Mucosa of gallbladder (tissue), 1 donor: ENCODE measurements around the gene ZNF804B. TPM values are rescaled to one million over a fixed set of nuclear protein-coding genes. Genes with fewer than 3 reads are reported as not detected.
"Not testable (repeated sequence)": the region's sequence is repeated elsewhere in the genome, so short reads cannot be mapped to it uniquely, and the experiment has no call there.

Experiments used
- DNase-seq: peaks from one replicate; pipeline ENCODE4 v3.0.0-alpha.2; 2020; ENCODE audit warnings: low spot score
- total RNA-seq: library from RNA; stranded (reverse); gene quantifications from one replicate; pipeline ENCODE4 v1.2.1, GENCODE V29; 2021
- donor health status: DM: no; HTN: no; CAD: no.

The ZNF804B gene
- total RNA-seq, 1 donor from 2014 or later: not detected

DNA sequence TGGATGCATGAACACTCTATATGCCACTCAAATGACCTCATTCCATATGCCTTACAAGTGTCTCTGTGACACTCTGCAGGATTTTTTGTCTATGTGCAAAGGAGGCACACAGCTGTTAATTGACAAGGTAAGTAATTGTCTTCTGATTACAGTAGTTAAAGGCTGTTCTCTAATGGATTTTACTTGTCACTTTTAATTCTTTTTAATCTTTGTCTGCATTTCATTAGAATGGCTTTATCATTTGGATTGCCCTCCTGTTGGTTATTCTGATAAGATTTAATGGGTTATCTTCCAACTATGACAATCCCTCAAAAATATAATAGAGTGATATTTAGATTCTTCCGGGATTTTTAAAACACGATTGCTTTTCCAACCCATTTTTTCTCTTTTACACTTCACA, 326.1 kb downstream of the ZNF804B start:
- no peak for DNase-seq

GRCh38 chr7:89091550-89091949, 332.1 kb downstream of the ZNF804B start:
- no peak for DNase-seq

GRCh38 chr7:89094269-89094668, 334.8 kb downstream of the ZNF804B start:
- no peak for DNase-seq

GRCh38 chr7:89103564-89103963, 344.1 kb downstream of the ZNF804B start:
- no peak for DNase-seq

GRCh38 chr7:89104748-89105685, 345.5 kb downstream of the ZNF804B start:
- DNase-seq: no peak

DNA sequence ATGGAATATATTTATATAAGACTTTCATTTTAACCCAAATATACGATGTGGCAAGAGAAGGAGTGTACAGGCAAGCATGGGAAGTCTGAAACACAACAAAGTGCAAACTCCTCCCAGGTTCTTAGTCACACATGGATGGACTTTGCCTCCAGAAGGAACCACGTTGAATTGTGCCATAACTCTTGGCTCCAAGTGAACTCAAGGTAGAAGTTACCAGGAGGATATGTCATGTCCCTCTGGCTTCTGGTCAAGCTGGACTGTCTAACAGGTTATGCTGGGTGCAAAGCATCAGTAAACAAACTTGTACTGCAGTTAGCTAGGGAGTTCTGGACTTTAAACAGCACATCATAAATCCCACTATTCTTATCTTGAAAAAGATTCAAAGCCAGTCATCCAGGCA, 364.4 kb downstream of the ZNF804B start:
- DNase-seq: no peak

DNA sequence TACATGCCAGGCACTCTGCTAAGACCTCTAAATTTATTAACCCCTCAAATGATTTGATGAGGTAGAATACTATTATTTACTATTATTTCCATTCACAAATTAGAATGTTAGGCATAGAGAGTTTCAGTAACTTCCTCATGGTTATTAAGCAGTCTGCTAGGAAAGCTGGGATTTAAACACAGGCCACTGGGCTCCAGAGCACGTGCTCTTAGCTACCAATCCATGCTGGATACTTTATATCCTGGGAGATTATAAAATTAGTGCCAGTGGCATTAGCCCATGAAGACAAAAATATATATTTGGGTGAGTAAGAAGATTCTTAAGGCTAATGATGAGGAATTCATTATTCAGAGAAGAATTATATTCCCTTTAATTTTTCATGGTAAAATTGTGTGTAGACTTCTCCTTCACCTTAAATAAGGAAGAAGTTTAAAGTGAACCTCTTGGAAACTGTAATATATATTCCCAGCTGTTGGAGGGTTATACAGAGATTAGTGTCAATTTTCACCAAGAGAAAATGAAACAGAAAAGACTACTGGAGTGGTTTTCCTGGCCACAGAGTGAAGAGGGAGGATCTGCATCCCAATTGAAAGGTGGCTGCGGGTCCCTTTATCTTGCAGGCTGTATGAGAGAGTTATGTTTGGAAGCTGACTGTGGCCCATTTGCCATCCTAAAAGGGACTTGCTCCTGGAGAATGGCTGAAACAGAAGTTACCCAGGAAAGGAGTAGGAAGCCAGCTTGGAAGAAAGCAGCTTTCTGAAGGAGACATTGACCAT, 370.3 kb downstream of the ZNF804B start:
- no peak for DNase-seq

DNA sequence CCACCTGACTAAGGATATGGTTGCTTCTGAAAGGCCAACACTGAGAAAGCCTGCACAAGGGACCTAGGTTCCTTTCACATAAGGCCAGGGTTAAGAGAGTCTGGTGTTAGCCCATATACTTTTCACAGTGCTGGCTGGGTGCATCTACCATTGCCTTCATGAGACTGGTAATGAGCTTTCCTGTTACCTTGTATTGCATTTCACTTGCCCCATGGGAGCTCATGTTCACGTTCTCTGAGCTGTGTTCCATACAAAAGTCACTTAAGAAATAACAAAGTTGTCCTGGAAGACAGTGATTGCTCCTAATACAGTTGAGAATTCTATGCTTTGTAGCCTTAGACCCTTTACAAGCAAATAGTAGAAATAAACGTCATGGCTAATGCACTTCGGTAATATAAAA, 373.9 kb downstream of the ZNF804B start:
- DNase-seq: no peak

DNA sequence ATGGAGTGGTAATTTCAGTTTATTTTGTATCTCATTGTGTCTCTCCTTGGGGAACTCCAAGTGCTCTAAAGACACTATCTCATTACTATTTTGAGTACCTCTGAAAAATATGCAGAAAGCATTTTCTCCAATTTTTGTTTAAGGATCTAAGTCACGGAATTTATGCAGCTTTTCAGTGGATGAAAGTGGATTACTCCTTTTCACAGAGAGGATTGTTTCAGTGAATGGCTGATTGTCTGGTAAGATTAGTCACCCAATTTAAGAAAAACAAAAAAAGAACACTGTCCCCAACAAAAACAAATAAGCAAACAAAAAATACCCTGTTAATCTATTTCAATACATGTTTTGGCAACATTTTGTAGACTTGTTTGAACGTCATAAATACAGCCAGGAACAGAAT, 374.3 kb downstream of the ZNF804B start:
- no peak for DNase-seq

DNA sequence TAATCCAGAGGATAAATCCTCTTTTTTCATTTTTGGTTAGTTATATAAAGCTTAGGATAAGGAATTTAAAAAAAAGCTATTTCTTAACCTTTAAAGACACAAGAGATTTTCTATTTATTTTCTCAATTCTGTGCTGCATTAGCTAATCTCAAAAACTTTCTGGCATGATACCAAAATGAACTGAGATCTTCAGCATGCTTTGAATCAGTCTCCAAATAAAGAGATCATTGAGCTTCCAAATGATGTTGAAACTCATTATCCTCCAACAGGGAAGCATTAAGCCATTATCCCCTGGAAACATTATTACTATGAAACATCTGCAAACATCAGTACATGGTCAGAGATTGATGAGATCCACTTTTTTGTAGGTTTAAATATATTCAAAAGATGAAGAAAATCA, 386.3 kb downstream of the ZNF804B start:
- DNase-seq: no peak

- no peak for DNase-seq
These were observed 400.6 kb downstream of the ZNF804B start for GRCh38 chr7:89160107-89160506.

DNA sequence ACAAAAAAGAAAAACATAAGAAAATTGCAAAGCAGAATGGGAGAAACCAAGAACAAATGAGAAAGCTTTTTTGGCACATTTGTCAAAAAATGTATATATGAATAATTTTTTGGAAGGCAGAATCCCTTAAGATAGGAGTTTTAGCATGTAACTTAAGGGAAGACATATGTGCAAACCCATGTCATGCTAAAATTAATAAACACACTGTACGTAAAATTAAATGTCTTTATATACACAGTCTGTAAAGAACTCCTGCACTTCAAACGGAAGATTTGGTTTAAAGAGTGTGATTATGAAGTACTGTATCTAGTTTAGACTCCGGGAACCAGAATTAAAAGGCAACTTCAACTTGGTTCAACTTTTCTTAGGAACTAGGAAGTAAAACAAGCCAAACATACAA, 405.9 kb downstream of the ZNF804B start:
- no peak for DNase-seq

DNA sequence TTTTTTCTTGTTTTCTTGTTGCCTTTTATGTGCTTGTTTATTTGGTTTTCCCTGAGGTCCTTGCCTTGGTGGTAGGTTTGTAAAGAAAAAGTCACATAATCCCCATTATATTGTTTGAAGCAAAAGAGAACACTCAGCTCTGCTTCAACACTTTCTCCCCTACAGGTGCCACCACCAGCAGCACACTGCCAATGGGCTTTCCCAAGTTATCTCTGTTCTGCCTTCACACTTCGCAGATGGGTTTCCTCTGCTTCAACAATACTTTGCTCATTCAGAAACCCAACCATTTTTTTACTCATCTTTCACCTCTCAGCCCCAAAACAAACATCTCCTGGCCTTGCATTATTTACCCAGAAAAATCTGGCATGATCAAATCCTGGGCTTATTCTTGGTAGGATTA, 411.1 kb downstream of the ZNF804B start:
- DNase-seq: no peak

GRCh38 chr7:89182116-89182515, 422.6 kb downstream of the ZNF804B start:
- DNase-seq: no peak

DNA sequence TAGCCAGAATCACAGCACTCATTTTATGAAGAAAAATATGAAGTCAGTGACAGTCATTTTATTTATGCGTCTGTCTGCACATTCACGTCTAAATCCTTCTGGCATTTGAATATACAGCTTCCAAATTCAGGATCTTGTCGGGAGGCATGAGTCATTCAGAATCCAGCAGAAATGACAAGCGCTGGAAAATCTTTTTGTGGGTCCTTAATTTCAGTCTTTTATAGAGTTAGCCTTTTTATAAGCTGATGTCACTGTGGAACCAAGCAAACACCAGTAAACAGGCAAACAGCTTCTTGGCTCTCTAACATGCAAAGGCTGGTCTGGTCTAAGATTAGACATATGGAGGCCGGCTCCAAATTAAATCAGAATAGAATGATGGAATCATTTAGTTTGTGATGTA, 424.2 kb downstream of the ZNF804B start:
- DNase-seq: no peak

DNA sequence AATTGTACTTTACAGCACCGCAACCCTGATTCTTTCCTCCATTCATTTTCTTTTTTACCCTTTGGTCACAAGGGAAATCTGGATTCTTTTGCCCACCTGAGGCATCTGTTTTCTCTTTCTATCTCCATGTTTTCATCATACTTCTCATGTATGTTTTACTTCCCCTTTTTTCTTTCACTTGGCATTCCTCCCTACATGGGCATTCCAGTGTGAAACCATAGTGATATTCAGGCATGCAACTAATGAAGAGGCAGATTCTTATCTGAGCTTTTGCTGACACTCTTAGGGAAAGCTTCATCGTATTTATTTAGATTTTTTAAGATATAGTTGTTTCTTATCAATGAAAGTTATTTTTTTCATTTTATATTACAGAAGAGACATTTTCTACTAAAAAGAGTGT, 441.3 kb downstream of the ZNF804B start:
- DNase-seq: no peak

GRCh38 chr7:89223900-89224395, 464.4 kb downstream of the ZNF804B start:
- DNase-seq: no peak

DNA sequence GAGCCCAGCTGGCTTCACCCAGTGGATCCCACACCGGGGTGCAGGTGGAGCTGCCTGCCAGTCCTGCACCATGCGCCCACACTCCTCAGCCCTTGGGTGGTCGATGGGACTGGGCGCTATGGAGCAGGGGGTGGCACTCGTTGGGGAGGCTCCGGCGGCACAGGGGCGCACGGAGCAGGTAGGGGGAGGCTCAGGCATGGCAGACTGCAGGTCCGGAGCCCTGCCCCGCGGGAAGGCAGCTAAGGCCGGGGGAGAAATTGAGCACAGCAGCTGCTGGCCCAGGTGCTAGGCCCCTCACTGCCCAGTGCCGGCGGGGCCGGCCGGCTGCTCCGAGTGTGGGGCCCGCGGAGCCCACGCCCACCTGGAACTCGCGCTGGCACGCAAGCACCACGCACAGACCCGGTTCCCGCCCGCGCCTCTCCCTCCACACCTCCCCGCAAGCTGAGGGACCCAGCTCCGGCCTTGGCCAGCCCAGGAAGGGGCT, 469.2 kb downstream of the ZNF804B start:
- not testable (repeated sequence) for DNase-seq

DNA sequence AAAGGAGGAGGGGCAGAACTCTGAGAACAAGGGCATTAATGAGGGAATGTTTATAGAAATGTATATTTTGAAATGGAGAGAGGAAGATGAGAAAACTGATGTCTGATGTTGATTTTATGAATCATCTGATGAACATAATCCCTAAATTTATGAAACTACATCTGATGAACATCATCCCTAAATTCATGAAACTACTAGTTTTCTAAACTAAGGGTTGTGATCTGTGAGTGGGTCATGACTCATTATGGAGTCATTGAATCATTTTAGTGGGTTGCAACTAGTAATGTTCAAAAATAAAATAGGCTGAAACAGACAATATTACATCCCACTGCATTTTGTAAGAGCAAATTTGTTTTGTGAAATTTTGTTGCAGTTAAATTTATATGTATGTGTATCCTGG, 478.7 kb downstream of the ZNF804B start:
- DNase-seq: no peak

- DNase-seq: no peak
These were observed 486.7 kb downstream of the ZNF804B start for GRCh38 chr7:89246196-89246595.

- no peak for DNase-seq
These were observed 487.7 kb downstream of the ZNF804B start for GRCh38 chr7:89247207-89247606.

- DNase-seq: no peak
These were observed 499.6 kb downstream of the ZNF804B start for GRCh38 chr7:89259085-89259484.

DNA sequence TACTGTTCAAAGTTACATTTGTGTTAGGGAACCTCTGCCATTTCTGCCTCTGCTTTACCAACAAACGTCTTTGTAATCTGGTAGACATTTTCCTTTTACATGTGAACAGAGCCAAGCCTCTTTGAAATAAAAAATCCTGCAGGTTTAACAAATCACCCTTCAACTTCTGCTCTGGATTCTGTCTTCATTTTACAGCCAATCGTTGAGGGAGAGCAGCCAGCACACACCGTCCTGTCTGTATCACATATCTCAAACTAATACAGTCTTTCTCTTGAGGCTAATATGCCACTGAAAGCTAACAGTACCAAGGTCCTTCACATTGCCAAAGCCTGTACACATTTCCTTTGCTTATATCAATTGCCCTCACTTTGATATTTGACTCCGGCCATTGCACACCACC, 504.6 kb downstream of the ZNF804B start:
- DNase-seq: no peak
